Large intestine (tissue), 12 donors: ENCODE data around the gene CYP26B1. TPM values are rescaled to one million over a fixed set of nuclear protein-coding genes. Genes with fewer than 3 reads are reported as not detected.

Experiments
- DNase-seq, 2 donors: peaks; one replicate each; pipeline versions ENCODE4 v3.0.0 to v3.0.0-alpha.2; 2013
- H3K27ac ChIP-seq: one replicate; pipeline ENCODE4 v1.5.1; 2013; ENCODE audit warnings: low read length
- H3K27me3 ChIP-seq: 2 replicates; pipeline ENCODE4 v1.6.1; 2013; ENCODE audit warnings: low read length; ENCODE audit not compliant: control insufficient read depth, insufficient read depth
- H3K36me3 ChIP-seq: 2 replicates; pipeline ENCODE4 v1.6.1; 2013; ENCODE audit warnings: low read length; ENCODE audit not compliant: control insufficient read depth, insufficient read depth
- H3K4me1 ChIP-seq: one replicate; pipeline ENCODE4 v1.6.1; 2013; ENCODE audit warnings: low read length; ENCODE audit not compliant: control insufficient read depth, insufficient read depth
- H3K4me3 ChIP-seq: one replicate; pipeline ENCODE4 v1.5.1; 2013; ENCODE audit warnings: low read length
- H3K9me3 ChIP-seq: one replicate; pipeline ENCODE4 v1.6.1; 2013; ENCODE audit warnings: mild to moderate bottlenecking, low read depth, low read length, moderate library complexity; ENCODE audit not compliant: control insufficient read depth
- WGBS: methylation state at CpG from one replicate; pipeline ENCODE4 v1.1.5; 2013; ENCODE audit warnings: low lambda C conversion rate; ENCODE audit not compliant: insufficient coverage; 5-methylcytosine and 5-hydroxymethylcytosine counted together
- long read RNA-seq, 11 donors: transcript quantifications; one replicate each; lab custom pipeline, GENCODE V29; 2026
- polyA plus RNA-seq: library from polyadenylated mRNA; unstranded; fragments of 120-200 nt; gene quantifications from one replicate; pipeline ENCODE4 v1.2.1, GENCODE V29; 2013

Gene CYP26B1
- polyA plus RNA-seq = 6.1 TPM
- long read RNA-seq, donor 1 = 0 reads
- long read RNA-seq, donor 2, full-length matches to known transcripts = 1 of 1 reads
- long read RNA-seq, donor 2, partial matches to known transcripts = 0 of 1 reads
- long read RNA-seq, donor 2, other reads (novel, unspliced or antisense) = 0 of 1 reads
- long read RNA-seq, donor 3 = 0 reads
- long read RNA-seq, donor 4 = 0 reads
- long read RNA-seq, donor 5 = 0 reads
- long read RNA-seq, donor 6 = 0 reads
- long read RNA-seq, donor 7 = 0 reads
- long read RNA-seq, donor 8, full-length matches to known transcripts = 1 of 1 reads
- long read RNA-seq, donor 8, partial matches to known transcripts = 0 of 1 reads
- long read RNA-seq, donor 8, other reads (novel, unspliced or antisense) = 0 of 1 reads
- long read RNA-seq, donor 9 = 0 reads
- long read RNA-seq, donor 10, full-length matches to known transcripts = 1 of 1 reads
- long read RNA-seq, donor 10, partial matches to known transcripts = 0 of 1 reads
- long read RNA-seq, donor 10, other reads (novel, unspliced or antisense) = 0 of 1 reads
- long read RNA-seq, donor 11, full-length matches to known transcripts = 1 of 1 reads
- long read RNA-seq, donor 11, partial matches to known transcripts = 0 of 1 reads
- long read RNA-seq, donor 11, other reads (novel, unspliced or antisense) = 0 of 1 reads

GRCh38 chr2:72147303-72147971 lies at the start of gene CYP26B1:
TSS of gene CYP26B1 (minus strand) at chr2:72147862. CDS start at chr2:72147834, 28 bp downstream.
- H3K9me3 ChIP-seq = peaks cover 18% of the 10 kb centered on the region
- WGBS = 0% methylated on average over 1 of the region's 69 CpGs
- H3K4me3 ChIP-seq = peak within 1 kb of the TSS; percentile 45
- no peak within 1 kb of the TSS for H3K27ac ChIP-seq
- no peaks in the 10 kb centered on the region for H3K36me3 ChIP-seq
- peak in 1 of 2 donors; percentile 42 for DNase-seq
- peaks cover 40% of the 10 kb centered on the region for H3K4me1 ChIP-seq
- H3K27me3 ChIP-seq = peaks cover 75% of the 10 kb centered on the region

GRCh38 chr2:72193723-72194122 lies 46.1 kb upstream of the CYP26B1 start:
- Histone ChIP-seq H3K4me1 (no peaks in the 10 kb centered on the region), H3K27ac (no peak overlapping the region), H3K4me3 (no peak overlapping the region), H3K9me3 (peaks cover 2% of the 10 kb centered on the region), H3K27me3 (no peaks in the 10 kb centered on the region), H3K36me3 (no peaks in the 10 kb centered on the region)
- no peak for DNase-seq

GRCh38 chr2:72191441-72191840 lies 43.8 kb upstream of the CYP26B1 start:
- Histone ChIP-seq H3K4me3 (no peak overlapping the region), H3K4me1 (no peaks in the 10 kb centered on the region), H3K9me3 (peaks cover 11% of the 10 kb centered on the region), H3K27me3 (no peaks in the 10 kb centered on the region), H3K36me3 (no peaks in the 10 kb centered on the region), H3K27ac (no peak overlapping the region)
- DNase-seq = no peak
- 57% methylated on average over 1 of the region's 1 CpG for WGBS

- Histone ChIP-seq H3K27me3 (no peaks in the 10 kb centered on the region), H3K4me1 (no peaks in the 10 kb centered on the region), H3K4me3 (no peak overlapping the region), H3K36me3 (no peaks in the 10 kb centered on the region), H3K27ac (no peak overlapping the region), H3K9me3 (peaks cover 9% of the 10 kb centered on the region)
- DNase-seq = no peak
- WGBS = no CpG with 5 or more reads among the region's 1 CpG
Measured at GRCh38 chr2:72185206-72185605, 37.5 kb upstream of the CYP26B1 start.

GRCh38 chr2:72183466-72183865 lies 35.8 kb upstream of the CYP26B1 start:
- DNase-seq = no peak
- H3K4me1 ChIP-seq = no peaks in the 10 kb centered on the region
- H3K4me3 ChIP-seq = no peak overlapping the region
- no peaks in the 10 kb centered on the region for H3K27me3 ChIP-seq
- H3K27ac ChIP-seq = no peak overlapping the region
- peaks cover 9% of the 10 kb centered on the region for H3K9me3 ChIP-seq
- peaks cover 4% of the 10 kb centered on the region for H3K36me3 ChIP-seq
- no CpG with 5 or more reads among the region's 2 CpGs for WGBS

DNA sequence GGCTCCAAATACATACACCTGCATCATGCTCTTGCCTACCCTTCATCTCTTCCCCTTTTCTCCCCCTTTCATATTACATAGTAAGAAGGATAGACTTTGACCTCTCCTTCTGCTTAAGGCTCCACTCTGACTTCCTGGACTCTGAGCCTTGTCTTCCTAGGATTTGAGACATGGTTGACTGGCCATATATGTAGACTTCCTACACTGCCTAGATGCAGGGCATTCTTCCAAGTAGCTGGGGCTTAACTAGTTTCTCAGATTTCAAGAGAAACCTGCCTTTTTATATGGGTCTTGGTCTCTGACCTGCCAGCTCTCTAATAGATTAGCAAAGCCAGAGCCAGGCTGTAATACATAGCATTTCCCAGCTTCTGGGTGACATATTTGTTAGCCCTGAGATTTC lies 35.4 kb upstream of the CYP26B1 start:
- DNase-seq = peak; percentile 17 to 55
- no peaks in the 10 kb centered on the region for H3K4me1 ChIP-seq
- peaks cover 6% of the 10 kb centered on the region for H3K36me3 ChIP-seq
- no peaks in the 10 kb centered on the region for H3K27me3 ChIP-seq
- peaks cover 8% of the 10 kb centered on the region for H3K9me3 ChIP-seq
- no peak overlapping the region for H3K27ac ChIP-seq
- no peak overlapping the region for H3K4me3 ChIP-seq

GRCh38 chr2:72182547-72182946 lies 34.9 kb upstream of the CYP26B1 start:
- 100% methylated on average over 2 of the region's 4 CpGs for WGBS
- DNase-seq = no peak

GRCh38 chr2:72181616-72182015 lies 34.0 kb upstream of the CYP26B1 start:
- no CpG with 5 or more reads among the region's 2 CpGs for WGBS
- Histone ChIP-seq H3K27me3 (no peaks in the 10 kb centered on the region), H3K4me1 (no peaks in the 10 kb centered on the region), H3K9me3 (no peaks in the 10 kb centered on the region), H3K36me3 (peaks cover 17% of the 10 kb centered on the region), H3K27ac (no peak overlapping the region), H3K4me3 (no peak overlapping the region)
- DNase-seq = no peak

More at GRCh38 chr2:72182547-72182946, 34.9 kb upstream of the CYP26B1 start:
- Histone ChIP-seq H3K4me3 (no peak overlapping the region), H3K4me1 (no peaks in the 10 kb centered on the region), H3K27me3 (no peaks in the 10 kb centered on the region), H3K27ac (no peak overlapping the region), H3K36me3 (peaks cover 11% of the 10 kb centered on the region), H3K9me3 (peaks cover 3% of the 10 kb centered on the region)

GRCh38 chr2:72180351-72180750 lies 32.7 kb upstream of the CYP26B1 start:
- Histone ChIP-seq H3K4me1 (no peaks in the 10 kb centered on the region), H3K36me3 (peaks cover 25% of the 10 kb centered on the region), H3K27me3 (no peaks in the 10 kb centered on the region), H3K27ac (no peak overlapping the region), H3K4me3 (no peak overlapping the region), H3K9me3 (no peaks in the 10 kb centered on the region)
- no peak for DNase-seq
- WGBS = no CpG with 5 or more reads among the region's 1 CpG

- Histone ChIP-seq H3K9me3 (no peaks in the 10 kb centered on the region), H3K27me3 (no peaks in the 10 kb centered on the region), H3K27ac (no peak overlapping the region), H3K4me3 (no peak overlapping the region), H3K36me3 (peaks cover 25% of the 10 kb centered on the region), H3K4me1 (no peaks in the 10 kb centered on the region)
- no peak for DNase-seq
- no CpG with 5 or more reads among the region's 2 CpGs for WGBS
Measured at GRCh38 chr2:72178551-72178950, 30.9 kb upstream of the CYP26B1 start.
